ENCODE results near the gene LRRC15.

LRRC15 gene

GRCh38 chr3:194323785-194324735 lies 45.5 kb downstream of the LRRC15 start:
- CTCF ChIA-PET, result no interaction called here
- peak; percentile 94 for TF ChIP-seq PKNOX1 (IDR thresholded peaks at IDR 0.05)
- TF ChIP-seq ELF4 (IDR thresholded peaks at IDR 0.05), result no peak
- POLR2A ChIA-PET, result no interaction called here
- DNase-seq (ENCODE audit: extremely low spot score), result peak; percentile 45

GRCh38 chr3:194322678-194323211 lies 46.8 kb downstream of the LRRC15 start:
- no peak for TF ChIP-seq FOXM1 (IDR thresholded peaks at IDR 0.05; ENCODE audit: borderline replicate concordance)
- no peak for TF ChIP-seq ELF4 (IDR thresholded peaks at IDR 0.05)
- TF ChIP-seq FOXA1 (IDR thresholded peaks at IDR 0.05), result no peak
- no peak for DNase-seq (ENCODE audit: extremely low spot score)
- ChIA-PET POLR2A (no interaction called here), CTCF (no interaction called here)

GRCh38 chr3:194321693-194322640 lies 47.6 kb downstream of the LRRC15 start:
- no peak for TF ChIP-seq ZNF384 (IDR thresholded peaks at IDR 0.05)
- no peak for TF ChIP-seq FOXM1 (IDR thresholded peaks at IDR 0.05; ENCODE audit: borderline replicate concordance)
- TF ChIP-seq PKNOX1 (IDR thresholded peaks at IDR 0.05), result no peak
- no peak for TF ChIP-seq CTBP1 (IDR thresholded peaks at IDR 0.05; ENCODE audit: borderline replicate concordance)
- no peak for TF ChIP-seq FOXA1 (IDR thresholded peaks at IDR 0.05)
- TF ChIP-seq BHLHE40 (IDR thresholded peaks at IDR 0.05; ENCODE audit: borderline replicate concordance), result no peak
- TF ChIP-seq SUZ12 (IDR thresholded peaks at IDR 0.05), result no peak
- TF ChIP-seq ELF4 (IDR thresholded peaks at IDR 0.05), result no peak
- TF ChIP-seq HDGF (IDR thresholded peaks at IDR 0.05; ENCODE audit: borderline replicate concordance), result no peak
- no peak for TF ChIP-seq NFRKB (IDR thresholded peaks at IDR 0.05)
- CTCF ChIA-PET, result no interaction called here
- POLR2A ChIA-PET, result no interaction called here
- no peak for DNase-seq (ENCODE audit: extremely low spot score)

GRCh38 chr3:194320744-194321243 lies 48.7 kb downstream of the LRRC15 start:
- ChIA-PET POLR2A (no interaction called here), CTCF (no interaction called here)
- no peak for DNase-seq (ENCODE audit: extremely low spot score)
- no peak for TF ChIP-seq CTBP1 (IDR thresholded peaks at IDR 0.05; ENCODE audit: borderline replicate concordance)
- TF ChIP-seq ELF4 (IDR thresholded peaks at IDR 0.05), result no peak
- TF ChIP-seq ARNT (IDR thresholded peaks at IDR 0.05), result no peak
- TF ChIP-seq LEF1 (IDR thresholded peaks at IDR 0.05; ENCODE audit: borderline replicate concordance), result no peak
- TF ChIP-seq TARDBP (IDR thresholded peaks at IDR 0.05), result no peak
- no peak for TF ChIP-seq PKNOX1 (IDR thresholded peaks at IDR 0.05)
- TF ChIP-seq HDGF (IDR thresholded peaks at IDR 0.05; ENCODE audit: borderline replicate concordance), result no peak
- TF ChIP-seq SUZ12 (IDR thresholded peaks at IDR 0.05), result no peak
- TF ChIP-seq L3MBTL2 (conservative IDR thresholded peaks at IDR 0.05), result no peak
- no peak for TF ChIP-seq SP1 (IDR thresholded peaks at IDR 0.05)
- TF ChIP-seq NFRKB (IDR thresholded peaks at IDR 0.05), result no peak
- no peak for TF ChIP-seq FOXA1 (IDR thresholded peaks at IDR 0.05)
- TF ChIP-seq BHLHE40 (IDR thresholded peaks at IDR 0.05; ENCODE audit: borderline replicate concordance), result no peak
- no peak for TF ChIP-seq FOXK2 (IDR thresholded peaks at IDR 0.05)
- TF ChIP-seq ZNF384 (IDR thresholded peaks at IDR 0.05), result no peak
- no peak for TF ChIP-seq FOXM1 (IDR thresholded peaks at IDR 0.05; ENCODE audit: borderline replicate concordance)

GRCh38 chr3:194320100-194320499 lies 49.4 kb downstream of the LRRC15 start:
- TF ChIP-seq FOXK2 (IDR thresholded peaks at IDR 0.05) (no peak), SP1 (IDR thresholded peaks at IDR 0.05) (no peak), HDGF (IDR thresholded peaks at IDR 0.05; ENCODE audit: borderline replicate concordance) (no peak), BHLHE40 (IDR thresholded peaks at IDR 0.05; ENCODE audit: borderline replicate concordance) (no peak), FOXM1 (IDR thresholded peaks at IDR 0.05; ENCODE audit: borderline replicate concordance) (no peak), PKNOX1 (IDR thresholded peaks at IDR 0.05) (no peak), L3MBTL2 (conservative IDR thresholded peaks at IDR 0.05) (no peak), CTBP1 (IDR thresholded peaks at IDR 0.05; ENCODE audit: borderline replicate concordance) (no peak), ARNT (IDR thresholded peaks at IDR 0.05) (no peak), ZNF384 (IDR thresholded peaks at IDR 0.05) (no peak), NFRKB (IDR thresholded peaks at IDR 0.05) (no peak), FOXA1 (IDR thresholded peaks at IDR 0.05) (no peak), SUZ12 (IDR thresholded peaks at IDR 0.05) (no peak), LEF1 (IDR thresholded peaks at IDR 0.05; ENCODE audit: borderline replicate concordance) (no peak), TARDBP (IDR thresholded peaks at IDR 0.05) (no peak)
- ChIA-PET POLR2A (no interaction called here), CTCF (no interaction called here)
- DNase-seq (ENCODE audit: extremely low spot score), result no peak

Data from HEK293T (cell line).